Measurements from ENCODE around the gene RUNX1. TPM values are rescaled to one million over a fixed set of nuclear protein-coding genes. Genes with fewer than 3 reads are reported as not detected.

The RUNX1 gene
- total RNA-seq, 1 donor from 2014 or later: 0.41 TPM

- FAIRE-seq (no peak), DNase-seq (ENCODE audit: low spot score in 2 of 2) (no peak)
These were observed 12.9 kb upstream of the RUNX1 start for GRCh38 chr21:35062016-35062415.

DNA sequence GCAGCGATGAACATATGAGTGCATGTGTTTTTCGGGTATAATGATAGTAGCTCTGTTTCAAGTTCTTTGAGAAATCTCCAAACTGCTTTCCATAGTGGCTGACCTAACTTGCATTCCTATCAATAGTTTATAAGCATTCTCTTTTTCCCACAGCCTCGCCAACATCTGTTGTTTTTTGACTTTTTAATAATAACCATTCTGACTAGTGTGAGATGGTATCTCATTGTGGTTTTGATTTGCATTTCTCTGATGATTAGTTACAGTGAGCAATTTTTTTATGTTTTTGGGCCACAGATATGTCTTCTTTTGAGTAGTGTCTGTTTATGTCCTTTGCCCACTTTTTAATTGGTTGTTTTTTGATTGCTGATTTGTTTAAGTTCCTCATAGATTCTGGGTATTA lies 10.6 kb upstream of the RUNX1 start:
- no peak for FAIRE-seq
- DNase-seq (ENCODE audit: low spot score in 2 of 2): no peak

DNA sequence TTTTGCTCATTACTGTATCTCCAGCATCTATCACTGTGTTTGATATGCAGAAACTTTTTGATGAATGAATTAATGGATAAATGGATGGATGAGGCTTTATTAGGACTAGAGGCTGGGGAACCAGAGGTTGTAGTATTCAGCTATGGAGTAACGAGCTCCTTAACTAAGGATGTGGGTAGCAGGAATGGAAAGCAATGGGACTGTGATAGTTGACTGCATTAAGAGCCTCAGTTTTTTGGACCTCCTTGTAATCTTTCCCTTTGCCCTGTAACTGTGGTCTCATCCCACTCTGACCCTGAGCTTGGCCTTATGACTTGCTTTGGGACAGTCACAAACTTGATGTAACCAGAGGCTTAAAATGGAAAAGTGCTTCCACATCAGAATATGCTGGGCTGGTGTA lies 9.0 kb upstream of the RUNX1 start:
- FAIRE-seq (no peak), DNase-seq (ENCODE audit: low spot score in 2 of 2) (no peak)

DNA sequence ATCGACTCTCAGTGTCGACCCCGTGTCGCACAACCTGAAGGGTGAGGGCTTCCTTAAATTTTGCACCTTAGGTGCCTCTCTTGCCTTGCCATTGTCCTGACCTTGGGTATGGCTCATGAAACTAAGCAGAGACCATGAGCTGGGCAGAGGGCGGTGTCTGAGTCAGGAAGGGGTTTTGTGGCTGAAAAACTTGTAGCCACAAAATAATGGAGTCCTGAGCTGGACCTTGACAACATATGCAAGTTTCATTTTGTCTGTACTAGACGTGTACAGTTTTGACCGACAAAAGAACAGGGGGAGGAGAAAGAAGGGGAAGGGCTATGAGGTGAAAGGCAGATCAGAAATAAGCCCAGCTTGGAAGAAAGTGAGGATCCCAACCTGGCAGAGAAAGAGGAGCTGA lies 8.3 kb upstream of the RUNX1 start:
- no peak for FAIRE-seq
- no peak for DNase-seq (ENCODE audit: low spot score in 2 of 2)

GRCh38 chr21:35053356-35054096 lies 4.4 kb upstream of the RUNX1 start:
- no peak for DNase-seq (ENCODE audit: low spot score in 2 of 2)
- FAIRE-seq: no peak

- FAIRE-seq: no peak
These were observed 3.7 kb upstream of the RUNX1 start for GRCh38 chr21:35052801-35053200.

GRCh38 chr21:35051287-35051818 lies 2.3 kb upstream of the RUNX1 start:
- DNase-seq (ENCODE audit: low spot score in 2 of 2): no peak
- no peak for FAIRE-seq

More at GRCh38 chr21:35052801-35053200, 3.7 kb upstream of the RUNX1 start:
- DNase-seq (ENCODE audit: low spot score in 2 of 2): no peak

- DNase-seq (ENCODE audit: low spot score in 2 of 2) (no peak), FAIRE-seq (no peak)
These were observed 1.5 kb upstream of the RUNX1 start for GRCh38 chr21:35050348-35051286.

GRCh38 chr21:35048183-35048601 lies 910 bp downstream of the RUNX1 start:
- no peak for DNase-seq (ENCODE audit: low spot score in 2 of 2)

GRCh38 chr21:35046880-35047229 lies 2.2 kb downstream of the RUNX1 start:
- DNase-seq (ENCODE audit: low spot score in 2 of 2) (no peak), FAIRE-seq (no peak)

More at GRCh38 chr21:35048183-35048601, 910 bp downstream of the RUNX1 start:
- no peak for FAIRE-seq

GRCh38 chr21:35046263-35046624 lies 2.9 kb downstream of the RUNX1 start:
- DNase-seq (ENCODE audit: low spot score in 2 of 2) (no peak), FAIRE-seq (no peak)

DNA sequence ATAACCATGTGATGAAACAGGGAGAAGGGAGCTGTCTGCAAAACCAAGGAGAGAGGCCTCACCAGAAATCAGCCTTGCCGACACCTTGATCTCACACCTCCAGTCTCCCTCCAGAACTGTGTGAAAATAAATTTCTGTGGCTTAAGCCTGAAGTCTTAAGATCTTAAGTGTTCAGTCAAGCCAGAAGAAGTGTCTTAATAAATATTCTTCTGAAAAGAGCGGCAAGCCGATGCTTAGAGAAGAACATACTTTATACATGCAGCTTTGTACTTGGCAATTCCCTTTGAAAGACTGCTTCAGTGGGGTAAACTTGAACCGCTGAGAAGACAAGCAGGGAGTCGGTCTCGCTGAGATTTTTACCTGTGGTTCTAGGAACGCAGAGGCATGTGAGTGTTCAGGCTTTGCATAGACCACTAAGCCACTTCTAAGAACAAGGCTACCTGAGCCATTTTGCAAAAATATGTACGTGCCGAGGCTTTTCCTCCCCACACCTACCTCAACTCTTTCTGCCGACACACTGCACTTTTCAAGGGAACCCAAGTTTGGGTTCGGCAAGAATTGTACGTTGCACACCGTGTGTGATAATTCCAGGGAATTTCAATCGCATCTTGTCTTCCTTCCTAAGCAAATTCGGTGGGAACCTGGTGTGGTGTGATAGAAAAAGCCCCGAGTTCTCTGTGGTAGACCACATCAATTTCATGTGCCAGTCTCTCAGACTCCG lies 3.4 kb downstream of the RUNX1 start:
- FAIRE-seq (no peak), DNase-seq (ENCODE audit: low spot score in 2 of 2) (no peak)

DNA sequence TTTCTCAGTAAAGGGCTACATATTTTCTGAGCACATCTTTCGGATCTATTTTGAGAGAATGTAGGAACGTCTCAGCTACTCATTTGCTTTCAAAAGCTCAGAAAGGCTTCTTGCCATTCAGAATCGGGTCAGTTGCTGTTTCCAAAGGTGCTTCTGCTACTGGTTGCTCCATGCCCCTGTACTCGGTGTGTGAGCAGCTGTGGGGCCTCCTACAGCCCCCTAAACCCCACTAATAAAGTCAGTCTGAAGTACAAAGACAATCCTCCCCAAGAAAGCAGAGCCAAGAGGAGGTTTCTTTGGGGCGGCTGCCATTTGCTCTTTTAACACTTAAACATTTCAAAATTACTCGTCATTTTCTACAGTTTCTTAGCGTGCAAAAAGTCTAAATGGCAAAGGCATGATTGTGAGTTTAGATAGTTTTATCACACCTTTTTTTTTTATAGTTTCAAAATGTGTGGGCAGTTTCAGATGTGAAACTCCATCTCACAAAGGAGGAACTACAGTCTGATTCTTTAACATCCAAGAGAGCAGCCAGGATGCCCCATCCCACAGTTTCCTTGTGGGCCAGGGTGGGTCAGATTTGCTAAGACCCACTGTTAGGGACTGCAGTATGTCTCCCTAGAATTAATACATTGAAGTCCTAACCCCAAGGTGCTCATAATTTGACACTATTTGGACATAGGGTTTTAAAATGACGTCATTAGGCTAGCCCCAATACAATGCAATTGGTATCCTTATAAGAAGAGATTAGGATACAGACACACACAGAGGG lies 4.1 kb downstream of the RUNX1 start:
- FAIRE-seq (no peak), DNase-seq (ENCODE audit: low spot score in 2 of 2) (no peak)

GRCh38 chr21:35044128-35044527 lies 5.0 kb downstream of the RUNX1 start:
- DNase-seq (ENCODE audit: low spot score in 2 of 2): no peak
- no peak for FAIRE-seq

DNA sequence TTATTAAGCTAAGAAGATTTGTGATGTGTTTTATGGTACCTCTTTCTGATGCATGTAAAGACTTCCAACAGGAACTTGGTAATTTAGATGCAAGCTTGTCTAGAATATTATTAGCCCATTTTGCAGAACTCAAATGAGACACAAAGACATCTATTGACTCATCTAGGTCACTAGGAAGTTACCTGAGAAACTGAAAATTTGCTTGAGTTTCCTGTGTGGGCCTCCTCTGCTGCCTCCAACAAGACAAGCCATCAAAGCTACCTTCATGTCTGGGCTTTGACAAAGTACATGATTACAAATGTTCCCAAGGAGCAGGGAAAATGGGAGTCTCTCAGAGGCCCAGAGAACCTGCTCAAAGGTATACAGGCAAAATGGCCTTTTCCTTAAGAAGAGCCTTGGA lies 5.6 kb downstream of the RUNX1 start:
- FAIRE-seq (no peak), DNase-seq (ENCODE audit: low spot score in 2 of 2) (no peak)

- no peak for FAIRE-seq
- no peak for DNase-seq (ENCODE audit: low spot score in 2 of 2)
These were observed 6.3 kb downstream of the RUNX1 start for GRCh38 chr21:35042836-35043235.

- FAIRE-seq (no peak), DNase-seq (ENCODE audit: low spot score in 2 of 2) (no peak)
These were observed 7.2 kb downstream of the RUNX1 start for GRCh38 chr21:35041881-35042280.

DNA sequence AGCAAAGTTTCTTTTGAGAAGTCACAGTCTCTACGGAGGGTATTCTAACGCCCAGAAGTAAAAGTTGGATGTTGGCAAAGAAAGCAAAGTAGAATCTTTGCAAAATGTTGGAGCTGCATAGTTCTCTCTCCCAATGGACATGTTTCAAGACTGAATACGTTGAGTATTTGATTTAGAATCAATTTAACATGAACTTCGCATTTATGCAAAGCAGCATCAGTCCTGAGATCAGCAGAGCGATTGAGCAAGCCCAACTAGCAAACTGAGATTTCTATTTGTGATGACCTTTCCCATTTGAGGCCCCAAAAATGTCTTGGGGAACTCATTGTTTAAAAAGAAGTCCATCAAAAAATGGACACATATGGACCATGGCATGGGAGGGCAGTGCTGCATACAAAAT lies 8.0 kb downstream of the RUNX1 start:
- FAIRE-seq: no peak
- DNase-seq (ENCODE audit: low spot score in 2 of 2): no peak

- DNase-seq (ENCODE audit: low spot score in 2 of 2): no peak
- FAIRE-seq: no peak
These were observed 9.4 kb downstream of the RUNX1 start for GRCh38 chr21:35039595-35040289.

Measured in frontal cortex (tissue), 4 donors.